HG03103 (cell line): ENCODE results near the gene ARV1.
"Not testable (repeated sequence)": the region's sequence is repeated elsewhere in the genome, so short reads cannot be mapped to it uniquely, and the experiment has no call there.

Source experiments
- ATAC-seq: cut with Tn5 transposase; IDR thresholded peaks from one replicate; pipeline ENCODE4 v1.9.1; 2021; ENCODE audit warnings: low read depth; ENCODE audit not compliant: unreplicated experiment

Gene ARV1

DNA sequence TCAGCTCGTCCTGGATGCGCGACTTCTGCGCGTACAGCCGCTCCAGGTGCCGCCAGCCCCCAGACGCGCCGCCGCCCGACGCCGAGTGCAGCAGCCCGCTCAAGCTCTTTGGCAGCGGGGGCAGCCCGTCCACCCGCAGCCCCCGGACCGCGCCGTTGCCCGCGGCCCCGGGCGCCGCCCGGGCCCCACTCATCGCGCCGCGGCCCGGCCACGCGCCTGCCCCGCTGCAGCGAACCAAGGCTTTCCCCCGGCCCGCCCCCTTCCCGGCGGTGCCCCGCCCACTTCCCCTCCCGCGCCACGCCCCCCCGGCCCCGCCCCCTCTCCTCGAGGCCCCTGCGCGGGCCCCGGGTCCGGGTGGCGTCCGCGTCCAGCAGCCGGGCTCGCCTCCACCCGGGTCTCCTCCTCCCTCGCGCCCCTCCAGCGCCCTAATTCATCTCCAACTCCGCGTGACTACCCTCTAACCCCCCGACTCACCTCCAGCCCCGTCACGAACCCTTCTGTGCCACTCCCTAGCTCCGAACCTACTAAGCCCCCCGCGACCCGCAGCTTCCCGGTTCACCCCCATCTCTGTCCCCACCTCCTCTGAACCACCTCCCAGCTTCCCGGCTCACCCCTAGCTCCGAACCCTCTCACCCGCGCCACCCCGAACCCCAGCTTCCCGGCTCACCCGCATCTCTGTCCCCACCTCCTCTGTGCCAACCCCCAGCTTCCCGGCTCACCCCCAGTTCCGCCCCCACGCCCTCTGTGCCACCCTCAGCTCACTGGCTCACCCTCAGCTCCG lies 61.3 kb downstream of the ARV1 start, which contains the start of gene FAM89A:
Gene FAM89A (minus strand): TSS at position 236 of the 781 bp plus-strand sequence. CDS start 43 bp downstream, at position 193.
- peak; percentile 65 for ATAC-seq

DNA sequence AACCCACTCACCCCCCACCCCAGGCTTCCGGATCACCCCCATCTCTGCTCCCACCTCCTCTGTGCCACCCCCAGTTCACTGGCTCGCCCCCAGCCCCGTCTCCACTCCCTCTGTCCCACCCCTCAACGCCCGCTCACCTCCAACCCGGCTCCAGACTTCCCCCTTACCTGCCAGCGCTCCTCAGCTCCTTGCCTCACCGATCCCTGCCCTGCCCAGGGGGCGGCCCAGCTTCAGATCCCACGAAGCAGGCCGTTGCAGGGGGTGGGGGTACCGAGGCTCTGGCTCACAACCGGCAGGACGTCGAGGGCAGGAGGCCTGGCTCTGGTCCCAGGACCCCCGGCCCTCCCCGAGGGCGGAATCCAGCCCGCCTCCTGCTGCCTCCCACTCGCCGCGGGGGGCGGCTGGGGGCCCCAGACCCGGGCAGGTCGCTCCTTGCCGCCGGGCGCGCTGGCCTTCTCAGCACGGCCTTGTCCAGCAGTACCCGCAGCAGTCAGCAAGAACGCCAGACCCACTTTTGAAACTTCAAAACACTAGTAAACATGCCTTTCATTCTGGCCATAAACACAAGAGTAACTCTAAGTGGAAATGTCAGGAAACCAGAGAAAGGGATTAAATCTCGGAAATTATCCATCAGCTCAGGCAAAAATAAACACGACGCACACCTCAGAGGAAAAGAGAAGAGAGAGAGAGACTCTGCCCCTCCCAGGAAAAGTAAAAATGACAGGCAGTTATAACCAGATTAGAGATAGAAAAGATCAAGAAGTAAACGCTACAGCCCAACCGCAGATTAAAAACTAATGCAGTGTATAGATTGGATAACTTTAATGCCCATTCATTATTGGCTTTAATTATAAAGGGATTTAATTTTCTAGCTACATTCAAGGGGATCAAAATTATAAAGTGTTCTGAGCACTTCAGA lies 62.2 kb downstream of the ARV1 start:
- no peak for ATAC-seq

DNA sequence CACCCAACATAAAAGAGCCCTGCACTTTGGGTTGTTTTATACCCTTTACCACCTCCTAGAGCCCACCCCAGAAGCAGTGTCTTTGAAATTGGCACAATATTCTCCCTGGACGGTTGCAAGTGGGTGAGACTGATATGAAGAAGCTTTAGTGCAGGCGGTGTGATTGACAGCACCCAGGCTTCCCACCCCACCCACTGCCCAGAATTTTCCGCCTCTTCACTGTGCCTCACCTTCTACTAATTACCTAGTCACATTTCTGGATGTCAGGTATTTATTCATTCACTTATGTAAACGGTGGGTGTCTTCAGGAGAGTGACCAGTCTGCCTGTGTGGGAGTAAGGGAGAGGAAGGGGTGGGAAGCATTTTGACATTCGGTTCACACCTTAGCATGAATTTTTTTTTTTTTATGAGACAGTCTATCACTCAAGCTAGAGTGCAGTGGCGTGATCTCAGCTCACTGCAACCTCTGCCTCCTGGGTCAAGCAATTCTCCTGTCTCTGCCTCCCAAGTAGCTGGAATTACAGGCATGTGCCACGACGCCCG lies 62.9 kb downstream of the ARV1 start:
- ATAC-seq = no peak

DNA sequence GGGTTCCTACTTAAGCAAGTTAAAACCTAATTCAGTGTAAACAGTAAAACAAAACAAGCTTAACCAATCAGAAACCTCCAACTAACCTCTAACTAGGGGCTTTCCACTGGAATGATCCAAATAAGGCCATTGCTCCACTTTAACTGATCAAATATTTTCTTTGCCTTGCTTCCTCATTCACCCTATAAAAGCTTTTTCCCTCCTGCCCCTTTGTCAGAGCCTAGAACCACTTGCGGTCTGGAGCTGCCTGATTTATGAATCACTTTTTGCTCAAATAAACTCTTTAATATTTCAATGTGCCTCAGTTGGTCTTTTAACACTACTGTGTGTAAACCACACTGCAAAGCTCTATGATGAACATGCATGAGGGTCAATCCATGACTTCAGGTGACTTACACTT lies 65.7 kb downstream of the ARV1 start:
- no peak for ATAC-seq

DNA sequence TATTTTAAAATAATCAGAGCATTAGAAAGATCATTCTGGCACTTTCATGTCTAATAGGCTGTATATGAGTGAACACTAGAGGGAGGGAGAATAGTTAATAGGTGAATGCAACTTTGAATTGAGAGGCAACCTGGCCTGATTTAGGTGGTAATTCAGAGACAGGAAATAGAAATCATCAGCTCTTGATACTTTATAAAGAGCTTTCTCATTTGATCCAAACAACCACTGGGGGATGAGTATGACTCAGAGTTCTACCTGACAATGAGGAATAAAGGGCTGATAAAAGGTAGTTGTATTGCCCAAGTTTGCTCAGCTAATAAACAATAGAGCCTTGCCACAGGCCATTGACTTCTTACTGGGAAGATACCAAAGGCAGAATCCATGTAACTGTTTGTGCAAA lies 66.4 kb downstream of the ARV1 start:
- ATAC-seq = no peak

DNA sequence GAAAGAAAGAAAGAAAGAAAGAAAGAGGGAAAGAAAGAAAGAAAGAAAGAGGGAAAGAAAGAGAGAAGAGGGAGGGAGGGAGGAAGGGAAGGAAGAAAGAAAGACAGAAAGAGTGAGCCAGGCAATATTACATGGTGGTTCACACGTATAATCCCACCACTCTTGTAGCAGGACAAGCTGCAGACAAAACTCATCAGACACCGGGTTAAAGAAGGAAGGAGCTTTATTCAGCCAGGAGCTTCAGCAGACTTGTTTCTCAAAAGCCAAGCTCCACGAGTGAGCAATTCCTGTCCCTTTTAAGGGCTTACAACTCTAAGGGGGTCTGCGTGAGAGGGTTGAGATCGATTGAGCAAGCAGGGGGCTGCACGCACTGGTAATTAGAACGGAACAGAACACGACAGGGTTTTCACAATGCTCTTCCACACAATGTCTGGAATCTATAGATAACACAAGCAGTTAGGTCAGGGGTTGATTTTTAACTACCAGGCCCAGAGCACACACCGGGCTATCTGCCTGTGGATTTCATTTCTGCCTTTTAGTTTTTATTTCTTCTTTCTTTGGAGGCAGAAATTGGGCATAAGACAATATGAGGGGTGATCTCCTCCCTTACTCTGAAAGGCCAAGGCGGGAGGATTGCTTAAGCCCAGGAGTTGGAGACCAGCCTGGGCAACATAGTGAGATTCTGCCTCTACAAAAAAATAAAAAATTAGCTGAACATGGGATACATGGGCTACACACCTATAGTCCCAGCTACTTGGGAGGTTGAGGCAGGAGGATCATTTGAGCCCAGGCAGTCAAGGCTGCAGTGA lies 67.2 kb downstream of the ARV1 start:
- not testable (repeated sequence) for ATAC-seq

DNA sequence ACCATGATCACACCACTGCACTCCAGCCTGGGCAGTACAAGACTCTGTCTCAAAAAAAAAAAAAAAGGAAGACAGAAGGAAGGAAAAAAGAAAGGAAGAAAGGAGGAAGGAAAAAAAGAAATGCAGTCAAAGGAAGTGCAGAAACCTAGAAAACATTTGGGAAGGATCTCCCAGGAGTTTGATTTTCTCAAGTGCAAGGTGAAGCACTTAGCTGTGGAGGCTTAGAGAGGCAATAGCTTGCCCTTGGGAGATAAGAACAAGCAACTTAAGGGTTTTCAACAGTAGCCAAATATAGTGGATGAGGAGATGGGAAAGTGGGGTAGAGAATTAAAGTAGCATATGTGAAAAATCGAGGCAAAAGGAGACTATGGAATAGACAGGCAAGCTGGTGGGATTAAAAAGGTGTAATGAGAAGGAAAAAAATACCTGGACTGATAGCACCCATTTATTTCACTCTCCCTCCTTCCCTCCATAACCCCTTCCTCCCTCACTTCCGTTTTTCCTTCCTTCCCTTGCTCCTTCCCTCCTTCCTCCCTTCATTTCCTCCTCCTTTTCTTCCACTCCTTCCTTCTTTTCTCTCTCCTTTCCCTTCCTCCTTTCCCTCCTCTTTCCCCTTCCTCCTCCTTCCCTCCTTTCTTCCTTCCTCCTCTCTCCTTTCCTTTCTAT lies 68.0 kb downstream of the ARV1 start:
- ATAC-seq = no peak

DNA sequence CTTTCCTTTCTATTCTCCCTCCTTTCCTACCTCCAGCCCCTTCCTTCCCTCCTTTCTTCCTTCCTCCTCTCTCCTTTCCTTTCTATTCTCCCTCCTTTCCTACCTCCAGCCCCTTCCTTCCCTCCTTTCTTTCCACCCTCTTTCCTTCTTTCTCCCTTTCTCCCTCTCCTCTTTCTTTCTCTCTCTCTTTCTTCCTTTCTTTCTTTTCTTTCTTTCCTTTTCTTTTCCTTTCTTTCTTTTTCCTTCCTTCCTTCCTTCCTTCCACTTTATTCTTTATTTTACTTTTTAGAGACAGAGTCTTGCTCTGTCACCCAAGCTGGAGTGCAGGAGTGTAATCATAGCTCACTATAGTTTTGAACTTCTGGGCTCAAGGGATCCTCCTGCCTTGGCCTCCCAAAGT lies 68.6 kb downstream of the ARV1 start:
- not testable (repeated sequence) for ATAC-seq

DNA sequence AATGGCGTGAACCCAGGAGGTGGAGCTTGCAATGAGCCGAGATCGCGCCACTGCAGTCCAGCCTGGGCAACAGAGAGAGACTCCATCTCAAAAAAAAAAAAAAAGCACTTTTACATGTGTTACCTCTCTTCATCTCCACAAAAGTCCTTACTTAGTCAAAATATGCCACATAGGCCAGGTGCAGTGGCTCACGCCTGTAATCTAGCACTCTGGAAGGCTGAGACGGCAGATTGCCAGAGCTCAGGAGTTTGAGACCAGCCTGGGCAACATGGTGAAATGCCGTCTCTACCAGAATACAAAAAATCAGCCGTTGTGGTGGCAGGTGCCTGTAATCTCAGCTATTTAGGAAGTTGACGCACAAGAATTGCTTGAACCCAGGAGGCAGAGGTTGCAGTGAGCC lies 69.5 kb downstream of the ARV1 start:
- not testable (repeated sequence) for ATAC-seq

DNA sequence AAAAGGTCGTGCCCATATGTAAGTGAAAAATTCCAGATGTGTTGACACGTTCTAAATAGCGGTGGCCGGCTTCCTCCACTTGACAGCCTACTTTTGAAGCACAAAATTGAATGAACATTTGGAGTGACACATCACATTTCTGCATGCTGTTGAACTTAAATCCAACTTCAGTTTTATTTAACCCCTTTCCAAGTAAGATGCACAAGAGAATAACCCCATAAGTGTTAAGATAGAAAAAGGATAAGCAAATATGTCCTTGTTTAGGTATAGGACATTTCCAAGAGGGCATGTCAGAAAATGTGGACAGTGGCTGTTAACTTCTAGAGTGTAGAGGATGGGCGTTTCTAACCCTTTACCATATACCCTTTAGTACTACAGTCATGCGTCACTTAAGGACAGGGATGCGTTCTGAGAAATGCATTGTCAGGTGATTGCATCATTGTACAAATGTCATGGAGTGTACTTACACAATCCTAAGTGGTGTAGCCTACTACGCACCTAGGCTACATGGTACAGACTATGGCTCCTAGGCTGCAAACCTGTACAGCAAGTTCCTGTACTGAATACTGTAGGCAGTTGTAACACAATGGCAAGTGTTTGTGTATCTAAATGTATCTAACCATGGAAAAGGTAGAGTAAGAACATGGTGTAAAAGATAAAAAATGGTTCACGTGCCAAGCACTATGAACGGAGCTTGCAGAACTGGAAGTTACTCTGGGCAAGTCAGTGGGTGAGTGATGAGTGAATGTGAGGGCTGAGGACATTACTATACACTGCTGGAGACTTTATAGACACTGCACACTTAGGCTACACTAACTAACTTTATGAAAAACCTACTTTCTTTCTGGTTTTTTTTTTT lies 70.5 kb downstream of the ARV1 start:
- no peak for ATAC-seq
